ENCODE results near the gene CDH16.

The CDH16 gene

DNA sequence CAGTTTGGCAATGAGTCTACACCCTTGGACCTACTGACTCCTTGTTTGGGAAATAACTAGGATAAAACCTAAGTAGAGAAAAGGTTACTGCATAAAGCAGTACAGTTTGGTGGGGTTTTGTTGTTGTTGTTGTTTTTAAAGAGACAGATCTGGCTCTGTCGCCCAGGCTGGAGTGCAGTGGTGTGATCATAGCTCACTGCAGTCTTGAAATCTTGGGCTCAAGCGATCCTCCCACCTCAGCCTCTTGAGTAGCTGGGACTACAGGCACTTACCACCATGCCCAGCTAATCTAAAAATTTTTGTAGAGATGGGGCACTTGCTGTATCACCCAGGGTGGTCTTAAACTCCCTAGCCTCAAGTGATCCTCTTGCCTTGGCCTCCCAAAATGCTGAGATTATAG is 37.1 kb downstream of the CDH16 start:
- peak overlapping the region; percentile 72 for H3K4me3 ChIP-seq (ENCODE audit: low read depth, low read length)
- TF ChIP-seq, protein P1, sequence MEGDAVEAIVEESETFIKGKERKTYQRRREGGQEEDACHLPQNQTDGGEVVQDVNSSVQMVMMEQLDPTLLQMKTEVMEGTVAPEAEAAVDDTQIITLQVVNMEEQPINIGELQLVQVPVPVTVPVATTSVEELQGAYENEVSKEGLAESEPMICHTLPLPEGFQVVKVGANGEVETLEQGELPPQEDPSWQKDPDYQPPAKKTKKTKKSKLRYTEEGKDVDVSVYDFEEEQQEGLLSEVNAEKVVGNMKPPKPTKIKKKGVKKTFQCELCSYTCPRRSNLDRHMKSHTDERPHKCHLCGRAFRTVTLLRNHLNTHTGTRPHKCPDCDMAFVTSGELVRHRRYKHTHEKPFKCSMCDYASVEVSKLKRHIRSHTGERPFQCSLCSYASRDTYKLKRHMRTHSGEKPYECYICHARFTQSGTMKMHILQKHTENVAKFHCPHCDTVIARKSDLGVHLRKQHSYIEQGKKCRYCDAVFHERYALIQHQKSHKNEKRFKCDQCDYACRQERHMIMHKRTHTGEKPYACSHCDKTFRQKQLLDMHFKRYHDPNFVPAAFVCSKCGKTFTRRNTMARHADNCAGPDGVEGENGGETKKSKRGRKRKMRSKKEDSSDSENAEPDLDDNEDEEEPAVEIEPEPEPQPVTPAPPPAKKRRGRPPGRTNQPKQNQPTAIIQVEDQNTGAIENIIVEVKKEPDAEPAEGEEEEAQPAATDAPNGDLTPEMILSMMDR (IDR thresholded peaks at IDR 0.05; ENCODE audit: insufficient read depth, low read depth, low read length, missing control alignments) = no peak
- no peak for DNase-seq (ENCODE audit: low read depth)

DNA sequence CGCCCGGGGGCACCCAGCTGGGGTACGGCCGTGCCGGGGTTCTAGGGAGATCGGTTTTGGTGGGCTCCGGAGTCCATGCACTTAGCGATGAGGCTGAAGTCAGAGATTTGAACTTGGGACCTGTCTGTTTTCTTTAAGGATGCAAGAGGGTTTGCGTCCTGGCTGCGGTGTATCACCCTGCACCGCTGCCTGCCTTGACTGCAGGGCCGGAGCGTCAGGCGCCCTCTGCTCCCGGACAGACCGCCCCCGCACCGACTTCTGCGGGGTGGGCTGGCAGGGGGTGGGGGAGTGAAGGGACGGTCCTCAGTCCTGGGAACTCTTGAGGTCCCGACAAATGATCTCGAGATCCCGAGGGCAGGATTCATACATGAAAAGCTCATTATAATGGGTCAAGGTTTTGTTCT is 37.7 kb downstream of the CDH16 start:
- TF ChIP-seq, protein P1 (IDR thresholded peaks at IDR 0.05; ENCODE audit: insufficient read depth, low read depth, low read length, missing control alignments) = no peak
- peak; percentile 33 for DNase-seq (ENCODE audit: low read depth)

DNA sequence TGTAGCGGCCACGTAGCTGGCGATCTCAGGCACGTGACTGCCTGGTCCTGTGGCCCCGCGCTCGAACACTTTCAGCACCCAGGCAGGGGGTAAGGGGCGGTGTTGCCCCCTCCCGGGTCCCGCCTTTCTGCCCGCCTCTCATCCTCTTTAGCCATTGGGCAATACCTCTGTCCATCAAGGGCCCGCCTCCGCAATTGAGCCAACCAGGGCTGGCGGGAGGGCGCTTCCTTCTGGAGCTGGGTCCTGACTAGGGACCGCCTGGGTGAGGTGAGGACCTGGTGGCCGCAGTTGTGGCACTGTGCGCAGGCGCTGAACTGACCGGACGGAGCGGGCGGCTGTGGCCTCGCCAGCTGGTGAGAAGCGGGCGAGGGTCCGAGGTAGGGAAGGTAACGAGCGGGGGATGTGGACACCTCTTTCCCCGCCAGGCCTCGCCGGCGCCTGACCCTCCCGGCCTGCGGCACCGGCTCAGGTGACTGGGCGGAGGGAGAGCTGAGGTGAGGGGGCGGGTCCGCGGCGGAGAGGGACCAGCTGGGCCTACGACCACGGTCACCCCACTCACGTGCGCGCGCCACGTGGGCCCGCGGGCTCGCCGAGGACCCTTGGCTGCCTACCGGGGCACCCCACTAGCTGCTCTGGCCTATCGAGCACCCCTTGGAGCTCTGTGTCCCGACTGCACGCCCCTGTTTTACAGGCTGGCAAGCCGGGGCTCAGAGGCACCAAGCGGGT is 38.2 kb downstream of the CDH16 start, which contains the start of gene PDP2:
Gene PDP2, plus strand, starts transcription at position 228 of the 726 bp plus-strand sequence. CDS start 3,770 bp downstream, outside the sequence.
- peak; percentile 98 for DNase-seq (ENCODE audit: low read depth)
- TF ChIP-seq, protein P1 (IDR thresholded peaks at IDR 0.05; ENCODE audit: insufficient read depth, low read depth, low read length, missing control alignments) = no peak
- peak within 1 kb of the TSS; percentile 72 for H3K4me3 ChIP-seq (ENCODE audit: low read depth, low read length)

More for the DNA sequence above, 37.7 kb downstream of the CDH16 start:
- peak overlapping the region; percentile 72 for H3K4me3 ChIP-seq (ENCODE audit: low read depth, low read length)

DNA sequence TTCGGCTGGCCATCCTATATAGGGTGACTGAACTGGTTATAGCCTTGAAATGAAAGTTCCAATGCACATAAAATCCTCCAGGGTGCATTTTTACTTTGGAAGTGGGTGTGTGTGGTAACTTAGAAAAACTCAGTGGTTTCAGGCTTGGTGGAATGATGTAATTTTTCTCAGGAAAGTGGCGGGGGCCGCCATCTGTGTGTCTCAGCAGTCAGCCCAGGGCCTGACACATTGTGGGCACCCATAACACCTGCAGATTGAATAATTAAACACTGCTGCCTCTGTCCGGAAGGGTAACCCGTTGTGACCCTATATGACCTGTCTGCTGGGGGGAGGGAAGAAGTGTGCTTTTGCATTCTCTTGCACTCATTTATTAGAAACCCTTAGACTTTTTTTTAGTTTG is 40.6 kb downstream of the CDH16 start:
- H3K4me3 ChIP-seq (ENCODE audit: low read depth, low read length) = no peak overlapping the region
- TF ChIP-seq, protein P1 (IDR thresholded peaks at IDR 0.05; ENCODE audit: insufficient read depth, low read depth, low read length, missing control alignments) = no peak
- DNase-seq (ENCODE audit: low read depth) = peak; percentile 72

DNA sequence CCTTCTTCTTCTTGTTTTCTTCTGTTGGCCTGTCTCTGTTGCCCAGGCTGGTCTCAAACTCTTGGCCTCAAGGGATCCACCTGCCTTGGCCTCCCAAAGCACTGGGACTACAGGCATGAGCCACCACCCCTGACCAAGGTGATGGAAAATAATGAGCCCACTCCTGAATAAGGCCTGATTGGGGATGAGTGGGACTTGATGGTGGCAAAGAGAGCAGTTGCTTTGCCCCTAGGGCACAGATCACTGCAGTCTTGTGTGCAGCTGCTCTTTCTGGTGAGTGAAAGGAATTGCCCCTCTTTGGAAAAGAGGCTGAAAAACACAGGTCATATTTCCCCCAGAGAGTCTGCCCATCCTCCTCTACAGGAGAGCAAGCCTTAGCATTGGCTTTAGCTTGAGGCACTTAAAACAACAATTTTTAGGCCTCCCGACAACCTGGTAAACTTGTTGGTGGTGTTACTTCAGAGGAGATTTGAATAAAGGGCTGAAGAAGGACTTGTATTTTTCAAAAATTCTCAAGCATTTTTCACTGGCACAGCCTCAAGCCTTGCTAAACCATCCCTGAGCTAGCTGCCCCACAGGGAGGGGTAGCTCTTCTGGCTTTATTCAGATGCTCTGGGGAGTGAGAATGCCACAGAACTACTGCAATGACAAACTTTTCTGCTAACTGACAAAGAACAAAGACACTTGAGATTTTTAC is 44.5 kb downstream of the CDH16 start:
- no peak overlapping the region for H3K4me3 ChIP-seq (ENCODE audit: low read depth, low read length)
- DNase-seq (ENCODE audit: low read depth) = peak; percentile 31
- TF ChIP-seq, protein P1 (IDR thresholded peaks at IDR 0.05; ENCODE audit: insufficient read depth, low read depth, low read length, missing control alignments) = no peak

DNA sequence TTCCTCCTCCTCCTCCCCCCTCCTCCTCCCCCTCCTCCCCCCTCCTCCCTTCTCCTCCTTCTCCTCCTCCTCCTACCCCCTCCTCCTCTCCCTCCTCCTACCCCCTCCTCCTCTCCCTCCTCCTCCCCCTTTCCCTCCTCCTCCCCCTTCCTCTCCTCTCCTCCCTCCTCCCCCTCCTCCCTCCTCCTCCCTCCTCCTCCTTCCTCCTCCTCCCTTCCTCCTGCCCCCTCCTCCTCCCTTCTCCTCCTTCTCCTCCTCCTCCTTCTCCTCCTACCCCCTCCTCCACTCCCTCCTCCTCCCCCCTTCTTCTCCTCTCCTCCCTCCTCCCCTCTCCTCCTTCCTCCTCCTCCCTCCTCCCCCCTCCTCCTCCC is 45.0 kb downstream of the CDH16 start:
- DNase-seq (ENCODE audit: low read depth) = no peak
- H3K4me3 ChIP-seq (ENCODE audit: low read depth, low read length) = no peak overlapping the region
- TF ChIP-seq, protein P1 (IDR thresholded peaks at IDR 0.05; ENCODE audit: insufficient read depth, low read depth, low read length, missing control alignments) = no peak

All from GM12865 (cell line).